Body of pancreas (tissue), 4 donors: ENCODE results near the gene ATOH8.

ENCODE experiments used
- POLR2A ChIP-seq, 3 donors: fragments of 450-650 bp; IDR thresholded peaks; one replicate each; pipeline ENCODE4 v1.6.1; 2016; ENCODE audit warnings: antibody characterized with exemption in 3 of 3, mild to moderate bottlenecking in 2 of 3
- TF ChIP-seq, protein P1 (sequence below), 7 experiments: fragments of 450-650 bp in 4 of 7; fragments of 200-600 bp in 3 of 7; sonication (generic) in 3 of 7; IDR thresholded peaks; one replicate each; pipeline ENCODE4 v1.5.1; 2016 to 2019; ENCODE audit warnings: antibody characterized with exemption in 7 of 7

DNA sequence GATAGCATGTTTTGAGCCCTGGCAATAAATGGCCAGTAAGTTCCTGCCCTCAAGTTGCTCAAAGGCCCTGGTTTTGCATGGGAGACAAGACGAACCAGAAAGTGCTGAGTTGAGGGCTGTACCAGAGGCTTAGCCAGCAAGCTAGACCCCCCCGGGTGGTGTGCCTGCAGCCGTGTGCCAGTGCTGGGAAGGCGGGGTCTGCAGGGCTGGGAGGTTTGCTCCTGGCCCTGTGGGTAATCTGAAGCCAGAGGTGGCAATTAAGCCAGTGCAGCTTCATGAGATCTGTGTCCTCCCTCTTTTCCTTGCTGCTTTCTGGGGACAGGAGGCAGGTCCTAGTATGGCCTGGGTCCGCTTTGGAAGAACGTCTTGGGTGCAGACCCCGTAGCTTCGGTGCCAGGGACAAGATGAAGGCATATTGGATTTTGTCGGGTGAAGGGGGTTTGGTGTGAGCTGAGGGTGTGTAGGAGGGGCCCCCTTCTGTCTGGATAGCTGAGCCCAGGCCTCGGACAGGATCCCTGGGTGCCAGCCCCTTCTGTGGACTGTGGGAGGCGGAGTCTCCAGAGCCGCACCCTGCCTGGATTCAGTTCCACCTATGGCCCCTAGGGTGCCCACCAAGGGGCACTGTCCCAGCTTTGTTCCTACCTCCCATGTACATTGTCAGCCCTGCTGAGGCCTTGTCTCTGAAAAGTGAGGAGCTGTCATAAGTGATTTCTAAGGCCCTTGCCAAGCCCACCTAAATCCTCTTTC, 15.6 kb downstream of the ATOH8 start:
- no peak for TF ChIP-seq POLR2A (IDR thresholded peaks at IDR 0.05)
- TF ChIP-seq, protein P1, sequence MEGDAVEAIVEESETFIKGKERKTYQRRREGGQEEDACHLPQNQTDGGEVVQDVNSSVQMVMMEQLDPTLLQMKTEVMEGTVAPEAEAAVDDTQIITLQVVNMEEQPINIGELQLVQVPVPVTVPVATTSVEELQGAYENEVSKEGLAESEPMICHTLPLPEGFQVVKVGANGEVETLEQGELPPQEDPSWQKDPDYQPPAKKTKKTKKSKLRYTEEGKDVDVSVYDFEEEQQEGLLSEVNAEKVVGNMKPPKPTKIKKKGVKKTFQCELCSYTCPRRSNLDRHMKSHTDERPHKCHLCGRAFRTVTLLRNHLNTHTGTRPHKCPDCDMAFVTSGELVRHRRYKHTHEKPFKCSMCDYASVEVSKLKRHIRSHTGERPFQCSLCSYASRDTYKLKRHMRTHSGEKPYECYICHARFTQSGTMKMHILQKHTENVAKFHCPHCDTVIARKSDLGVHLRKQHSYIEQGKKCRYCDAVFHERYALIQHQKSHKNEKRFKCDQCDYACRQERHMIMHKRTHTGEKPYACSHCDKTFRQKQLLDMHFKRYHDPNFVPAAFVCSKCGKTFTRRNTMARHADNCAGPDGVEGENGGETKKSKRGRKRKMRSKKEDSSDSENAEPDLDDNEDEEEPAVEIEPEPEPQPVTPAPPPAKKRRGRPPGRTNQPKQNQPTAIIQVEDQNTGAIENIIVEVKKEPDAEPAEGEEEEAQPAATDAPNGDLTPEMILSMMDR (IDR thresholded peaks at IDR 0.05) = peak in 1 of 7 experiments; percentile 2
